Testis (tissue), 2 donors: Measurements from ENCODE around the gene CCDC30.

Experiments
- CTCF ChIP-seq, 3 experiments: fragments of 450-650 bp in 2 of 3; fragments of 200-600 bp in 1 of 3; sonication (generic) in 1 of 3; IDR thresholded peaks; one replicate each; pipeline ENCODE4 v1.5.1; 2016 to 2019; ENCODE audit warnings: antibody characterized with exemption in 3 of 3, mild to moderate bottlenecking in 2 of 3, moderate library complexity in 1 of 3
- POLR2A ChIP-seq: fragments of 450-650 bp; IDR thresholded peaks from one replicate; pipeline ENCODE4 v1.6.1; 2017; ENCODE audit warnings: antibody characterized with exemption, mild to moderate bottlenecking, moderate library complexity

- TF ChIP-seq CTCF (IDR thresholded peaks at IDR 0.05) (no peak), POLR2A (no peak)
Measured at GRCh38 chr1:42427240-42427639, 35.8 kb upstream of the CCDC30 start.
